Activated CD8-positive, alpha-beta memory T cell treated with anti-CD3 and anti-CD28 coated beads for 24 hours (primary cell): ENCODE data around the gene HNRNPA1.
"Not testable (repeated sequence)": the region's sequence is repeated elsewhere in the genome, so short reads cannot be mapped to it uniquely, and the experiment has no call there.

ENCODE experiments used
- DNase-seq: peaks from one replicate; pipeline ENCODE4 v3.0.0-alpha.2; 2020

The HNRNPA1 gene

DNA sequence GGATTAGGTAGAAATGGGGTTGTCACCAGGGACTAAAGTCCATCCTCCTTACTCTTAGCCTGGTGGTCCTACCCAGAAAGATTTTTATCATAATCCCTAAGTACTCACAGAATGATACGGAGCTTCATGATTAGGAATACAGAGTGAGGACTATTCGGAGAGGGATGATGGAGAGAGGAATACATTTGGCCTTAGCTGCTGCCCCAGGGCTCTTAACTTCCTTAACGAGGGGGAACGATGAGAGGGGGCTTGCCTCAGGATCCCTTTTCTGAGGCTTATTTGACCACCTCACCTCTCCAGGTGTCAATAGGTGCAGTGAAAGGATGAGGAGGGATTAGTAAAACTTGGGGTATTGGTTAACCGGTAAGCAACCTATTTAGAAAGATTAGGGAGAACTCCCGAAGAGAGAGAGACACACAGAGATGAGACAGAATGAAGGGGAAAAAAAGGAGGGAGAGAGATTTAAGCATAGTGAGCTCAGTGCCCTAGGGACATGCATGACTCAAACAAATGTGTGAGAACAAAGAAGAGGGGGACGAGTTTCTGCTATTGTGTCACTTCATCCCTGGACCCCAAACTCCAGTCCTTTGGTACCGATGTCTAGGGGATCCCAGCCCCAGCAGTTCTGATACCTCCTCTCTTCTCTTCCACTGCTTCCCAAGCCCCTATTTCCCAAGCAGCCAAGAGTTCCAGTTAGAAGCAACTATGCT lies 19.1 kb downstream of the HNRNPA1 start:
- no peak for DNase-seq

DNA sequence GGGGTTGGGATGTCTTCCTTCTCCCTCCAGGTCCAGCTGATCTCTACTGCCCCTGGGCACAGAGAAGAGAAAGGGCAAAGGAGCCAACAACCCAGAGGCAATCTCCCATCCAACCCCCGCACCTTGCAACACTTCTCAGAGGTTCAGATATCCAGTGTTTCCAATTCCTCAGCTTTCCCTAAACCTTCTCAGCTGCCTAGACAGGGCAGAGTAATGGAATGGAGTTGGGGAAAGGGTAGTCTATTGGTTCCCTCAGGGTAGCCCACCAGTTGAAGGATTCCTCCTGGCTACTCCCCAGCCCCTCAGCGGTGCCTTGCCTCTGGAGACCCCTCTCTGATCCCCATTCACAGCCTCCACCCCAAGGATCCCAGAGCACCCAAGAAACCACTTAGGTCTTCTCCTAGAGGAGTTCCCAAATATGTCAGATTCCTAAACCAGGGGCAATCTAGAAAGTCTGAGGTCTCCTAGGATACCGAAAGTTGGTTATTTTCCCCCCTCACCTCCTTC lies 19.8 kb downstream of the HNRNPA1 start:
- no peak for DNase-seq

DNA sequence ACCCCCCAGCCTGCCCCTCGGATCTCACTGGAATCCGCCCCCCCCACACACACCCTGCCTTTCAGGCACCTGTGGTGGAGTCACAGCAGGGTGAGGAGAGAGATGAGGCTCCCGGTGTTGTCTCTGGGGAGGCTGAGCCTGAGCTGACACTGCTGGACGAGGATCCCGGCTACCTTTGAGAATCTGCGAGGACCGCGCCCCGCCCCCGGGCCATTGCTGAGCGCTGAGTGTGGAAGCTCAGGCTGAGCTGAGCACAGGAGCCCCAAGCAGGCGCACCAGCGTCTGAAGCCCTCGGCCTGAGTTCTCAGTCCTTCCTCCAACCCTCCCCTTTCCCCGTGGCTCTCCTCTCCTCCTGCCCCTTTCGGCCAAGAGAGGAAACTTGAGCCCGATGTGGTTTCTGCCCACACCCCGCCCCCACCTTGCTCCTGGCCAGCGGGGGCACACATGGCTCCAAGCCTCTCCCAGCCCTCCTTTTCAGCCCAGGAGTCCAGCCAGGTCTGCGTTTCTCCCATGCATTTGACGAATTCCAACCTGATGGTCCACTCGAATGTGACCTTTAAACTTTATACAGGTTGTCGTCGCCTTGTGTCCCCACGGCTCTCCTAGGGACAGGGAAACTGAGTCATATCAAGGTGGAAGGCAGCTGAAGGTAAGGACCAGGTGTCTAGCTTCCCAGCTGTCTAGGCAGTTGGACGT lies 20.4 kb downstream of the HNRNPA1 start, which contains the start of gene NFE2:
NFE2 (minus strand) TSS at position 284 of the 696 bp plus-strand sequence. CDS start 5,767 bp downstream, outside the sequence.
- DNase-seq: no peak

DNA sequence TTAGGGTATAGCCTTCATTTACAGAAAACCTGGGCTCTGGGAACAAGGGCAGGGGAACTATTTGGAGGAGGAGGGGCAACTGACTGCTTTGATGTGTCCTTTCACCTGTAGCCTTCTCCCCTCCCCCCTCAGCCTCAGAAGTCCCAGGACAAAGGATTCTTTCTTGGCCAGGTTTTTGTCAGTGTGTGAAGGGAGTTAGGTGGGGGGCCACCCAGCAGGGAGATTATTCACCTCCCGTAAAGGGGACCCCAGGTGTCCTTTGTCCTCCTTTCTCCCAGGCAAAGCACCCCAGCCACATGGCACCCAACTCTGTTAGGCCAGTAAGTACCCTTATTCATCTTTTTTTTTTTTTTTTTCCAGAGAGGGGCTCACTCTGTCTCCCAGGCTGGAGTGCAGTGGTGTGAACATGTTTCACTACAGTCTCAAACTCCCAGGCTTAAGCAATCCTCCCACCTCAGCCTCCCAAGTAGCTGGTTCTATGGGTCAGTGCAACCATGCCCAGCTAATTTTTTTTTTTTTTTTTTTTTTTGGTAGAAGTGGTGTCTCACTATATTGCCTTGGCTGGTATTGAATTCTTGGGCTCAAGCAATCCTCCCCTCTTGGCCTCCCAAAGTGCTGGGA lies 21.0 kb downstream of the HNRNPA1 start:
- DNase-seq: no peak

DNA sequence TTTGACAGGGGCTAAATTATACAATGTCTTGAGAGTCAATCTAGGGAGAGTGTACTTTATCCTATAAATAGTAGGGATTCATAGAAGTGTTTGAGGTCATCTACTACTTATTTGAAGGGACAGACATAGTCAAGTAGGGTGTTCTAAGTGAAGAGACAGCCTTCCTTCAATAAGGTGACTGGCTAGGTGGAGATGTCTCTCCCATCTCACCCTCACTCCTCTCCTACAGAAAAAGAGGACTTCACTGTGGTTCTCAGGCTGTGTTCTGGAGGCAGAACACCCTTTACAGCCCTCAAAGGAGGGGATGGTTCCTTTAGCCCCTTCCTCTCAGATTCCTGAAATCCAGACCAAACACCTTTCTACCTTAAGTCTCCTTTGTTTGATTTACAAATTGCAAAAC lies 23.1 kb downstream of the HNRNPA1 start:
- DNase-seq: no peak

DNA sequence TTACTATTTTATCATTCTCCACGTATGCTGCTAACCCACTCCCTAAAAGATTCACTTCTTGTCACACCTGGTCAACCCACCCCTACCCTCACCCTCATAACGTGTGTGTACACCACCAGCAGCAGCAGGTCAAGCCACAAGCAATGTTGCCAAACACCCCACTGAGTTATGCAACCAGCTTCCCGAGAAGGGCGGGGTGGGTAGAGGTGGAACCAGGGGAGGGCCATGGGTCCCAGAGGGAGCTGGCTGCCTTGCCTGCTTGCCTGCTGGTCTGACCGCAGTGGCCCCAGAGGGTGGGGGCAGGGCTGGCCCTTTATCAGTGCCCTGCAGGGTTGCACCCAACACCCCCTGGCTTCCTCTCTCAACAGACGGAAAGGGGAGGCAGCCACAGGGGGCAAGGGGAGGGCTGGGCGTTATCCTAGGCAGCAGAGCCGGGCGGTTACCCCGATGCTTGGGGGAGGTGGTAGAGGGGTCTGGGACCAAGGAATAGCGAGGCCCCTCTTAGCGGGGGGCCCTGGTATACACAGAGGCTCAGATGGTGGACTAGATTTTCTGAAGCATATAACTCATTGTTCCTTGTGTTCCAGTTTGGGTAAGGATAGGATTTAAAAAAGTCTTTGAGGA lies 23.8 kb downstream of the HNRNPA1 start:
- no peak for DNase-seq

DNA sequence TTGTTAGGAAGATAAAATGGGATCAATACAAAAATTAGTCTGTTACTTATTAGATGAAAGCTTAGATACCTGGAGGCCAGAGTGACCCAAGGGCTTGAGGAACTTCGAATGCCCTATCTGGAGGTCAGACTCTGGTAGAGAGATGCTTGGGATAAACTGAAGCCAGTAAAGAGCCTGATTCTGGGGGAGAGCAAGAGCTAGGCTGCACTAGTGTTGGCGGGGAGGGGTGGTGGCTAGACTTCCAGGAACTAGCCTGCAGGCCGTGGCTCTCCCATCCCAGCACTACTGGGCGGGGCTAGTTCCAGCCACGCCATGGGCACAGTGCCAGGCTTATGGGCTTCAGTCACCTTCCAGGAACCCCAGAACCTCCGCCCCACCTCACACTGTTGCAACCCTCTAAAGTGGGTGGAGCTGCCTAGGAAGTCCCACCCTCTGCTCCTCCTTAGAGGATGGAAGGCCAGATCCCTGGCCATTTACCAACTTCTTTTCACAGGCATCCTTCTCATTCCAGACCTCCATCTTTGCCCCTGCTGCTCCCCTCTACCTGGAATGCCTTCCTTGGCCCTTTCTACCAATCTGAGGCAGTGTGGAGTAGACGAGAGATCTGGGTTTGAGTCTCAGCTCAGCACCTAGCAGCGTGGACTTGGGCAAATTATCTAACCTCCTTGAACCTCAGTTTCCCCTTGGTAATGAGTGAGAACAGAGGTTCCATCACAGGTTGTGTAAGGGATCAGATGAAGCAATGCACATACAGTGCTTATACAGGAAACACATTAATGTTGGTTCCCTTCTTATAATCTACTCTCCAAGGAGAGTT lies 26.6 kb downstream of the HNRNPA1 start:
- no peak for DNase-seq

DNA sequence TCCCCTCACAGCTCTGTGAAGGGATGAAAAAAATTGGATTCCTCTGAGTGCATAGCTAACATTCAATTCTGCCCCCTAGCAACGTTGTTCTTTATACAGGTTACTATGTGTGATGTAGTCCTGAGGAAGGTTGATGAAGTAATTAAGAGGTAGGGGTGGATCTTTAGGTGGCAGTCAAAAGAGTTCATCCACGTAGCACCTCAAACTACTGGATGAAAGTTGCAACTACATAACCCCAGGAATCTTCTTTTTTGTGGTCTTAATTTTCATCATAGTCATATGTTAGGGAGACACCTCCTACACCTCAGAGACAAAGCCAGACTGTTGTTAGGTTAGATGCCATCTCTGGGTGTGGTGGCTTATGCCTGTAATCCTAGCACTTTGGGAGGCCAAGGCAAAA lies 30.5 kb downstream of the HNRNPA1 start:
- DNase-seq: no peak

DNA sequence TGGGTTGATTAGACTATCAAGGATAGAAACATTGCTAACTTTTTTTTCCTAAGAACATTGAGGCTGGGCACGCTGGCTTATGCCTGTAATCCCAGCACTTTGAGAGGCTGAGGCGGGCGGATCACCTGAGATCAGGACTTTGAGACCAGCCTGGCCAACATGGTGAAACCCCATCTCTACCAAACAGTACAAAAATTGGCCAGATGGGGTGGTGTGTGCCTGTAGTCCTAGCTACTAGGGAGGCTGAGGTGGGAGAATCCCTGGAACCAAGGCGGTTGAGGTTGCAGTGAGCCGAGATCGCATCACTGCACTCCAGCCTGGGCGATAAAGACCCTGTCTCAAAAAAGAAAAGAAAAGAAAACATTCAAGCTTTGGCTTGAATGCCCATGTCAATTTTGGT lies 31.8 kb downstream of the HNRNPA1 start:
- DNase-seq: not testable (repeated sequence)

DNA sequence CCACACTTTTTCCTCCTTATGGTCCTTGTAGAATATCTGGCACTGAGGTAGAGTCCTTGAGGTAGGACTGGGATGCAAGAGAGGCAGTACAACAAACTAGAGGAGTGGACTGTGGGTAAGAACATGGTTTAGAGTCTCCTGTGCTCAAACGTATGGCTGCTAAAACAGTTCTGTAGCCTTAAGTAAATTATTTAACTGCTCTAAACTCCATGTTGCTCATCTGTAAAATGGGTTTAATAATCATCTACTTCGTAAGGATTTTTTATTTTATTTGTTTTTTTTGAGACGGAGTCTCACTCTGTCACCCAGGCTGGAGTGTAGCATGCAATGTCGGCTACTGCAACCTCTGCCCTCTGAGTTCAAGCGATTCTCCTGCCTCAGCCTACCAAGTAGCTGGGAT lies 40.8 kb downstream of the HNRNPA1 start:
- no peak for DNase-seq

DNA sequence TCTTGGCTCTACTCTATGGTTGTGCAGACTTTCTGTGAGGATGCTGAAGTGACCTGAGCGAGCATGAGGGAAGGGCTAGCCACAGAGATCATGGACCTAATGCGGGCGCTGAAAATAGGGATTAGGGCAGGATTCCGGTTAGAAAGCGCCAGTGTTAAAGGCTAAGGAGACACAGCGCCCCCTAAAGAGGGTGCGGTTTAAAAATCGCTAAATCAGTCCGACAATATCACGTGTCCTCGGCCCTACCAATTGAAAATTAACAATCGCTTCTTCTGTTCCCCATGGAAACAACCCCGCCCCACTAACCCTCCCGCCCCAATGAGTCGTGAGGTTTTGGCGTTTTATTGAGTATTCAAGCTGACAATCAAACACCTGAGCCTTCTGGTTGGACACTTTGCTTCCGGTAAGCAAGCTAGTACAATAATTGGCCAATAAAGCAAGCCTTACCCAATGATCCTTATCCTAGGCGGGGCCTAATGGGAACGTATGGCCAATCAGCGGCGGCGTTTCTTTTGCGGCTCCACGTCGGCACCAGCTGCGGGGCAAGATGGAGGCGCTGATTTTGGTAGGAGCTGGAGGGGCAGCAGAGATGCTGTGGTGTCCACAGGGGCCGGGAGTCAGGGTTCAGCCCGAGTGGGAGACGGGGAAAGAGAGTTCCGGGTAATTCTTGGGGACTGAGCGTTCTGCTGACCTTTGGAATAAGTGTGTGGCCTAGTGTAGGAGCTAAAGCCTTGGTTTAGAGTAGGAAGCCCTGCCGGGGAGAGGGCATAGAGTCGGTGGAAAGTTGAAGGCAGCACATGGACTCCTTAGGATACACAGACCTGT lies 44.3 kb downstream of the HNRNPA1 start, which contains the start of gene COPZ1:
COPZ1 (plus strand) TSS at position 515 of the 825 bp plus-strand sequence; CDS start at position 548, 33 bp downstream.
- DNase-seq: peak; percentile 92

DNA sequence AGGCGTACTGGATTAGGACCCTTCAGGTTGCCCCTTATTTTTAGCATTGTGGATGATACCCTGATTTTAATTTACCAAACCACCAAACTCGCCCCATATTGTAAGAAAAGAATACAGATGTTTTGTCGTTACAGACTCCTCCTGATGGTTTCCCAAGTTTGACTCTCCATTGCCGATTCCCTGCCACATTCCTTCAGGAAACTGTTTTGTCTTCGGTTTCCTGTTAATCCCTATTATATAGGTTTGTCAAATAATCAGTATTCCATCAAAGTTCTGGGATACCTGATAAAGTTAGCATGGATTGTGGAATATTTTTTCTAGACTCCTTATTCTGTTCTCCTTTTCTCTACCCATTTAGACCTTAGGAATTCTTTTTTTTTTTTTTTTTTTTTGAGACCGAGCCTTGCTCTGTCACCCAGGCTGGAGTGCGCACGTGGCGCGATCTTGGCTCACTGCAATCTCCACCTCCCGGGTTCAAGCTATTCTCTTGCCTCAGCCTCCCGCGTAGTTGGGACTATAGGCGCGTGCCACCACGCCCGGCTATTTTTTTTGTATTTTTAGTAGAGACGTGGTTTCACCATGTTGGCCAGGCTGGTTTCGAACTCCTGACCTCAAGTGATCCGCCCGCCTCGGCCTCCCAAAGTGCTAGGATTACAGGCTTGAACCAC lies 45.0 kb downstream of the HNRNPA1 start:
- DNase-seq: not testable (repeated sequence)

DNA sequence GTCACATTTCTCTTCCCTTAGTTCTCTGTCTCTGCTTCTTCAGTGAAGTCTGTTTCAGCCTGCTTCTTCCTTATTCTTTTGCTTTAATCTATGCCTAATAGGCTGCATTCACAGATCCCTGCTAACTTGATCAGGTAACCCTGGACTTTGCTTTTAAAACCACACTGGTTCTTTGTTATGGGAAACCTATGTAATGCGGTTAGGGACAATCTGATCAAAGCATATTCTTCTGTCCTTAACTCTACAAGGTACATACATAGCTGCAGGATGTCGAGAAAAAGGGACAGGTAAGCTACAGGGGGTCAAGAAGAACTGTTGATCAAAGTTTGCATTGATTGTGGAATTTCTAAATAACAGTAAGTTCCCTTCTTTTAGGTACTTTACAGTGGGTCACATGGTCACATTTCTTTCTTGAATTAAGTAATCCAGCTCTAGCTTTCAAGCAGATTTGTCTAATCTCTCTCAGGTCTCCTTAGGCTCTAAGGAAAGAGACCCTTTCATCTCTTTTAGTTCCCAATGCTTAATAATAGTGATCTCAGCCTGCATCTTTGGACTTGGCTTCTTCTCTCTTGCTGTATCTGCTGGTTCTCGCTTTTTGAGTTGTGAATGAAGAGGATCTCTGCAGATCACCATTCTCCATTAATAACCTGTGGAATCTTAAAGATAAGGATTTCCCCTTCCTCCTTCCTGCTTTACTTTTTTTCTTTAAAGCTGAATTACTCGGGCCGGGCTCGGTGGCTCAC lies 48.2 kb downstream of the HNRNPA1 start:
- DNase-seq: no peak

DNA sequence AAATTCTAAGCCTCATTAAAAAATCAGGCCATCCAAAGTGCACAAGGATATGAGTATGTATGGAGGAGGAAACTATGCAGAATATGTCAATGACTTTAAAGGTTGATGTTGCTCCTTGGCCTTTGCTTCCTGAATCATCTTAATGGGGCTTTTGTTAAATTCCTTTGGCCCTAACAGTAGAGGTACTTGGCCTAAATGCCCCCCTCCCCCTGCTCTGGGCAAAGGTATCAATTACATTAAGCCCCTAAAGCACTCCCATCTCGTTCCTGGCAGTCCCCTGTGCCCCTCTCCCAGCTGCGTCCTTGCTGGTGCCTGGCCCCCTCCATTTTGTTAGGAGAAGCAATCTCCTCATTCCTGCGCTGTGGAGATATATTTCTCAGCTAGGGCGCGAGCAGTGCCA lies 49.2 kb downstream of the HNRNPA1 start:
- no peak for DNase-seq

DNA sequence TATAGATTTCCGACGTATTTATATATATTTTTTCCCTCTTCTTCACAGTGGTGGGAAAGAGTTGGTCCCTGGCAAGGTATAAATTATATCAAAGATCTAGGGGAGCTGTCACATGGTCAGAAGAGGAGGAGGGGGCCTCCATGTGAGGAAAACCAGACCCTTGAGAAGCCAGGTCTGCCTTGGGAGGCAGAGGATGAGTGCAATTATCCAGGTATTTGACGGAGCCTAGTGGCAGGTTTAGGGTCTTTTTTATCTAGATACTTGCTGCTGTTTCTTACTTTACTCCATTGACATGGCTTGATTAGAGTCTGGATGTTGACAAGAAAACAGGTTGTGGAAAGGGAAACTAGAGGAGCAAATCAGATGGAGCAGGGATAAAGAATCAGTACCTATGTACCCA lies 49.9 kb downstream of the HNRNPA1 start:
- DNase-seq: no peak

DNA sequence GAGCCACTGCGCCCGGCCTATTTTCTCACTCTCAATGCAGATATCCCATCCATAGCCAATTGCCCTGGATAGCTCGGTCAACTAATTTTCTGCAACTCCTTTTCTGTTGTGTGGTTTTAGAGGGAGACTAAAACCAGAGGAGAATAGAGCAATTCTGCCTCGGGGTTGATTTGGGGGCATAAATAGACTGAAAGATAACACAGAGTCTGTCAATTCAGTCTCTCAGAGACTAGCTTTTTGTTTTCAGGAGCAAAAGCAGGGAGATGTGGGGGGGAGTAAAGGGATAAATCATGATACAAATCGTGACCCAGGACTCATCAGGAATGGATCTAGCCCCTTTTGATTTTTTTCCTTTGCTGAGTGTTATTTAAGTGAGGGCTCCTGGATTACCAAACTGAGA lies 50.9 kb downstream of the HNRNPA1 start:
- DNase-seq: no peak

DNA sequence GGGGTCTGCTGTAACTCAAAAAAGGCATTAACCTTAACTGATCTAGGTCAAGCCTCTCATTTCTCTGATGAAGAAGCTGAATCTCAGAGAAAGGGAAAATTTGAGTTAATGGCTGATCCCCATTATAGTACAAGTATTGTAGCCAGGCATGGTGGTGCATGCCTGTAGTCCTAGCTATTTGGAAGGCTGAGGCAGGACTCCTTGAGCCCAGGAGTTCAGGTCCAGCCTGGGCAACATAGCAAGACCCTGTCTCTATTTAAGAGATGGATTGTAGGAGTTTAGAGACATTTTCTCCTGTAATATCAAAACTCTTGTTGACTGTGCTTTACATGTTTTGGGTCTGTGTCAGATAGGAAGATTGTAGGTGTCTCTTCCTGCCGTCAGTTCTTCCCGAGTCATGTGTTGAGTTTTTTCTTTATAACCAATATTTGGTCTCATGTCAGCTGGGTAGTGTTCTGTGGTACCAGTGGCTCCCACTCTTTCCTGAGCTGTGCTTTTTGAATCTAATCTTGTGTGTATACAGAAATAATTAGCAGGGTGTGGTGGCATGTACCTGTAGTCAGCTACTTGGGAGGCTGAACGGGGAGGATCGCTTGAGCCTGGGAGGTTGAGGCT lies 53.0 kb downstream of the HNRNPA1 start:
- DNase-seq: no peak
